ENCODE data around the gene RNASE7.

DNA sequence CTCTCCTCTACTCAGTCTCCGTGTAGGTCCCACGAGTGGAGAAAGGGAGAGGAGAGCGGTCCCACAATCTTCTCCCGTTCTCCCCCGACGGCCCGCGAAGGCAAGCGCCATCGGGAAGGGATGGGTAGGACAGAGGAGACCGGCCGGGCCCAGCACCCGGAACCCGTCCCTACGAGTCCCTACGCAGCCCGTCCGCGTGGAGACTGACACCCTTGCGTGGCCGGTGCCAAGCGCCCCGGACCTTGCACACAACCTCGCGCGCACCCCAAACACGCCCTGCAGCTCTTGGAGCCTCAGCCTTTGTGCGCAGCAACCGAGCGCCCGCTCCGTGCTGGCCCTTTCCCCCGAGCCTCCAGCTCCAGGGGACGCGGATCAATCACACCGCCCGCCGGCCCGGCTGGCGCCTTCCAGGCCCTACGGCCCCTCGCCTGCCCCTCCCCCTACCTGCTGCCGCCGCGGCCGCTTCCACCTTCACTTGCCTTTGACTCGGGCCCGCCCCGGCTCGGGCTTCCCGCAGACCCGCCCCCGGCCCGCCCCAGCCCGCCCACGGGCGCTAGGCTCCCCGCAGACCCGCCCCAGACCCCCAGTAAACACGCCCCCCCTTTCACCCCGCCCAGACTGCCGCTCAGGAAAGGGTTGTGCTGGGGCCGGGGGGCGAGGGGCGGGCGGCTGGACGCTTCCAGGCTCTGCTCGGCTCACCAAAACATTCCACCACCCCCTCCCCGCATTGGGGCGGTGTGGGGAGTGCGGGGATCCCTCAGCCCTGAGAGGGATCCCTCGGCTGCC, 17.4 kb upstream of the RNASE7 start, which contains the start of gene NDRG2:
- TF ChIP-seq, protein P1, sequence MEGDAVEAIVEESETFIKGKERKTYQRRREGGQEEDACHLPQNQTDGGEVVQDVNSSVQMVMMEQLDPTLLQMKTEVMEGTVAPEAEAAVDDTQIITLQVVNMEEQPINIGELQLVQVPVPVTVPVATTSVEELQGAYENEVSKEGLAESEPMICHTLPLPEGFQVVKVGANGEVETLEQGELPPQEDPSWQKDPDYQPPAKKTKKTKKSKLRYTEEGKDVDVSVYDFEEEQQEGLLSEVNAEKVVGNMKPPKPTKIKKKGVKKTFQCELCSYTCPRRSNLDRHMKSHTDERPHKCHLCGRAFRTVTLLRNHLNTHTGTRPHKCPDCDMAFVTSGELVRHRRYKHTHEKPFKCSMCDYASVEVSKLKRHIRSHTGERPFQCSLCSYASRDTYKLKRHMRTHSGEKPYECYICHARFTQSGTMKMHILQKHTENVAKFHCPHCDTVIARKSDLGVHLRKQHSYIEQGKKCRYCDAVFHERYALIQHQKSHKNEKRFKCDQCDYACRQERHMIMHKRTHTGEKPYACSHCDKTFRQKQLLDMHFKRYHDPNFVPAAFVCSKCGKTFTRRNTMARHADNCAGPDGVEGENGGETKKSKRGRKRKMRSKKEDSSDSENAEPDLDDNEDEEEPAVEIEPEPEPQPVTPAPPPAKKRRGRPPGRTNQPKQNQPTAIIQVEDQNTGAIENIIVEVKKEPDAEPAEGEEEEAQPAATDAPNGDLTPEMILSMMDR (IDR thresholded peaks at IDR 0.05; ENCODE audit: low read depth, low read length) = no peak
- no peak for TF ChIP-seq EZH2phosphoT487 (IDR thresholded peaks at IDR 0.05; ENCODE audit: low read depth)

Data from OCI-LY3 (cell line).